ENCODE data around the gene EOLA1. TPM values are rescaled to one million over a fixed set of nuclear protein-coding genes. Genes with fewer than 3 reads are reported as not detected.

Gene EOLA1
- total and polyA plus RNA-seq, 2 donors (not counting 1 experiment from before 2014, with no cell fraction given) = 26.3 to 61.5 TPM

- H3K4me3 Mint-ChIP-seq = peak overlapping the region; percentile 95
- peaks cover 12% of the 10 kb centered on the region for H3K4me1 Mint-ChIP-seq
- no peaks in the 10 kb centered on the region for H3K27me3 Mint-ChIP-seq
- Histone ChIP-seq H2AFZ (ENCODE audit: insufficient read depth, low read depth, low read length, poor library complexity, severe bottlenecking) (peak overlapping the region; percentile 16), H3K4me1 (ENCODE audit: control insufficient read depth in 2 of 2, insufficient read depth in 2 of 2, low read length in 2 of 2) (peaks cover 6 to 13% of the 10 kb centered on the region in 2 donors), H3K36me3 (replicated peaks in 1 of 2; ENCODE audit: control extremely low read depth in 1 of 2, control insufficient read depth in 1 of 2, extremely low read depth in 1 of 2, insufficient read depth in 2 of 2, low read length in 1 of 2) (no peaks in the 10 kb centered on the region), H3K27ac (ENCODE audit: low read length in 2 of 2) (peak overlapping the region; percentile 99), H4K20me1 (ENCODE audit: control insufficient read depth, insufficient read depth, low read length, poor library complexity, severe bottlenecking) (no peaks in the 10 kb centered on the region), H3K9me3 (ENCODE audit: control extremely low read depth in 1 of 3, control insufficient read depth in 2 of 3, insufficient read depth in 1 of 3, low read length in 2 of 3) (no peaks in the 10 kb centered on the region), H3K4me2 (replicated peaks; ENCODE audit: low read depth, low read length, poor library complexity, severe bottlenecking) (peak overlapping the region; percentile 69), H3K79me2 (ENCODE audit: control insufficient read depth, insufficient read depth, low read length) (peaks cover 7% of the 10 kb centered on the region), H3K27me3 (replicated peaks in 1 of 4; ENCODE audit: control extremely low read depth in 1 of 4, control insufficient read depth in 3 of 4, insufficient read depth in 4 of 4, low read length in 3 of 4) (no peaks in the 10 kb centered on the region), H3K4me3 (ENCODE audit: control extremely low read depth in 1 of 5, extremely low read depth in 1 of 5, insufficient read depth in 1 of 5, low read depth in 2 of 5, low read length in 4 of 5) (peak overlapping the region in 4 of 5 experiments; percentile 60 to 81 (median 66)), H3K9ac (ENCODE audit: low read length) (peak overlapping the region; percentile 78)
- DNase-seq (peak; percentile 91), ATAC-seq (ENCODE audit: low read depth) (peak; percentile 59)
- 0% methylated on average over 6 of the region's 24 CpGs for WGBS (ENCODE audit: insufficient coverage)
- CTCF ChIA-PET = interaction anchor here (0.7 to 3.5 kb wide), 9 partner anchors 9 to 400 kb away, joined by 3 to 20 read pairs (median 4); partner anchors contain the start of gene IDS
- POLR2A ChIA-PET = interaction anchor here (0.7 to 2.4 kb wide), 8 partner anchors 10 to 1628 kb away, joined by 3 to 59 read pairs (median 4); partner anchors contain the start of genes EOLA2, FMR1 and IDS
- no peaks in the 10 kb centered on the region for H3K9me3 Mint-ChIP-seq (ENCODE audit: insufficient read depth)
- no peak for TF ChIP-seq CTCF (IDR thresholded peaks at IDR 0.05)
- no peak for TF ChIP-seq EZH2 (IDR thresholded peaks at IDR 0.05; ENCODE audit: borderline replicate concordance, insufficient read depth, low read depth, low read length, poor library complexity, severe bottlenecking)
- H3K27ac Mint-ChIP-seq = peak overlapping the region; percentile 100
- intact Hi-C loops (cut with micrococcal nuclease) = loop anchor here (1.0 kb wide), 1 partner anchor 35 kb away; the partner anchor contains the start of gene IDS
Observed at GRCh38 chrX:149540131-149540620, 636 bp upstream of the EOLA1 start.

- H3K9ac ChIP-seq (ENCODE audit: low read length) = peak overlapping the region; percentile 78
- no peak for DNase-seq
Observed at GRCh38 chrX:149541521-149542047, 772 bp downstream of the EOLA1 start.

More at GRCh38 chrX:149541521-149542047, 772 bp downstream of the EOLA1 start:
- no peak for TF ChIP-seq EZH2 (IDR thresholded peaks at IDR 0.05; ENCODE audit: borderline replicate concordance, insufficient read depth, low read depth, low read length, poor library complexity, severe bottlenecking)
- TF ChIP-seq CTCF (IDR thresholded peaks at IDR 0.05) = no peak
- Histone ChIP-seq H4K20me1 (ENCODE audit: control insufficient read depth, insufficient read depth, low read length, poor library complexity, severe bottlenecking) (no peaks in the 10 kb centered on the region), H3K4me2 (replicated peaks; ENCODE audit: low read depth, low read length, poor library complexity, severe bottlenecking) (peak overlapping the region; percentile 79), H3K79me2 (ENCODE audit: control insufficient read depth, insufficient read depth, low read length) (peaks cover 7% of the 10 kb centered on the region), H3K4me3 (ENCODE audit: control extremely low read depth in 1 of 5, extremely low read depth in 1 of 5, insufficient read depth in 1 of 5, low read depth in 2 of 5, low read length in 4 of 5) (peak overlapping the region; percentile 4 to 81 (median 68)), H3K4me1 (ENCODE audit: control insufficient read depth in 2 of 2, insufficient read depth in 2 of 2, low read length in 2 of 2) (peaks cover 6 to 13% of the 10 kb centered on the region in 2 donors), H3K9me3 (ENCODE audit: control extremely low read depth in 1 of 3, control insufficient read depth in 2 of 3, insufficient read depth in 1 of 3, low read length in 2 of 3) (no peaks in the 10 kb centered on the region), H3K27ac (ENCODE audit: low read length in 2 of 2) (peak overlapping the region; percentile 99), H2AFZ (ENCODE audit: insufficient read depth, low read depth, low read length, poor library complexity, severe bottlenecking) (peak overlapping the region; percentile 18), H3K36me3 (replicated peaks in 1 of 2; ENCODE audit: control extremely low read depth in 1 of 2, control insufficient read depth in 1 of 2, extremely low read depth in 1 of 2, insufficient read depth in 2 of 2, low read length in 1 of 2) (no peaks in the 10 kb centered on the region), H3K27me3 (replicated peaks in 1 of 4; ENCODE audit: control extremely low read depth in 1 of 4, control insufficient read depth in 3 of 4, insufficient read depth in 4 of 4, low read length in 3 of 4) (no peaks in the 10 kb centered on the region)
- Mint-ChIP-seq H3K4me3 (peak overlapping the region; percentile 95), H3K9me3 (ENCODE audit: insufficient read depth) (no peaks in the 10 kb centered on the region), H3K4me1 (peaks cover 12% of the 10 kb centered on the region), H3K27me3 (no peaks in the 10 kb centered on the region), H3K27ac (peak overlapping the region; percentile 100)
- under 1% methylated on average over 11 of the region's 13 CpGs for WGBS (ENCODE audit: insufficient coverage)
- no peak for ATAC-seq (ENCODE audit: low read depth)
- intact Hi-C loops (cut with micrococcal nuclease) = no loop called here
- CTCF ChIA-PET = interaction anchor here (3.5 kb wide), 1 partner anchor 30 kb away, joined by 20 read pairs; no protein-coding TSS in a partner anchor
- POLR2A ChIA-PET = no interaction called here
